NCI-H774 (cell line): ENCODE results near the gene BRIP1.
"Not testable (repeated sequence)": the region's sequence is repeated elsewhere in the genome, so short reads cannot be mapped to it uniquely, and the experiment has no call there.

ENCODE experiments used
- DNase-seq: peaks from one replicate; lab custom pipeline; 2025; lab: John Stamatoyannopoulos, UW

The BRIP1 gene

GRCh38 chr17:61863801-61864126 lies 436 bp upstream of the BRIP1 start:
- DNase-seq: no peak

DNA sequence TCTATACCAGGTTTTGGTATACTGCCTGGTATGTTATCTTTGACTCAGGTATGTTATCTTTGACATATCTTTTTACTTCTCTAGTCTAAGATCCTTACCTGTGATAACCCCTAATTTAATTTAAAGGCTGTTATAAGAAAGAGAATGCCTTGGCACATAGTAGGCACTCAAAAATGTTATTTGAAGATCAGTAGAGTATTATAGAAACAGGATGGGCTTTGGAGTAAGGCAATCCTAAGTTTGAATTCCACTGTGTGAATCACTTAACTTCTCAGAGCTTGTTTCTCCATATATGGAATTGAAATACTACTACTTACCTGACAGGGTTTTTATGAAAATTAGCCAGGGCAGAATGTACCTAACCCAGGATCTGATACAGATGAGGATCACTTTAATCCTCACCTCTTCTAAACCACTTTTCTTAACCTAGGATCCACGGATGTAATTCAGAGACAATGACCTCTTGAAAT lies 1.2 kb downstream of the BRIP1 start:
- no peak for DNase-seq

DNA sequence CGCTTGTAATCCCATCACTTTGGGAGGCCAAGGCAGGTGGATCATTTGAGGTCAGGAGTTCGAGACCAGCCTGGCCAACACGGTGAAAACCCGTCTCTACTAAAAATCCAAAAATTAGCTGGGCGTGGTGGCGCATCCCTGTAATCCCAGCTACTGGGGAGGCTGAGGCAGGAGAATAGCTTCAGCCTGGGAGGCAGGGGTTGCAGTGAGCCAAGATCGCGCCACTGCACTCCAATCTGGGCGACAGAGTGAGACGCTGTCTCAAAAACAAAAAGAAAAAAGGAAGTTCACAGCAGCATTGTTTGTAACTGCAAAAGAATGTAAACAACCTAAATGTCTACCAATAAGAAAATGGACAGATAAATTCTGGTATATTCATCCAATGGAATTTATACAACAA lies 2.9 kb downstream of the BRIP1 start:
- not testable (repeated sequence) for DNase-seq

DNA sequence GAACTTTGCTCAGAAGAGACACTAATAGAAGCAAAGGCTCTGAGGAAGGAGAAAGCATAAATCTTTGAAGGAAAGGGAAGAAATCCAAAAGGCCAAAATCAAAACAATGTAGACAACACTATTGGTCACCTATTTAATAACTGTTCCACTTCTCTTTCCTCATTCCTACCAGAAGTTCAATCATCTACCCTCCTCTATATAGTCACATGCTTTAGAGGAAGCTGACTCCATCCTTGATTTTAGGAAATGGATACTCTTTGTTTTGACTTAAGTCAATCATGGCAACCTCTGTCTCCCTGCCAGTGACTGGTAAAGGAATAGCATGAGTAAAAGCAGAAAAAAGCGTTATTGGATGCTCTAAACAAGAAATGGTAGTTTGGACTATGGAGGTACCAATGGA lies 7.3 kb downstream of the BRIP1 start:
- DNase-seq: no peak

- no peak for DNase-seq
Measured at GRCh38 chr17:61852857-61853256, 10.5 kb downstream of the BRIP1 start.

DNA sequence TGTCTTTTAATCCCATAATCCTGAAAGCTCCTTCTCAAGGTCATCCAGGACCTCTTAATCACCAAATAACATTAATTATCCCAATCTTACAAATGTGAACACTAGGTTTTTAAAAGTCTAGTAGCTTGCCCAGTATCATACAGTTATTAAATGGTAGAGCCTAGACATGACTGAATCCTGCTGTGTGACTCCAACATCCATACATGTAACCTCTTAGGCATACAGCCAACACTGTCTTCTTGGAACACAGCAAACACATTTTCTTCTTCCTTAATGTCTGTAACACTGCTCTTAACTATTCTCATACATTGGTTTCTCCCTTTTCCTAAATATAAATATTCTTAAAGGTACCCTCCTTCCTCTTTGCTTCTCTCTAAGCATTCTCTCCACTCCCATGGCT lies 13.7 kb downstream of the BRIP1 start:
- DNase-seq: no peak

GRCh38 chr17:61848896-61849295 lies 14.4 kb downstream of the BRIP1 start:
- no peak for DNase-seq

- no peak for DNase-seq
Measured at GRCh38 chr17:61848247-61848646, 15.1 kb downstream of the BRIP1 start.

GRCh38 chr17:61847659-61848058 lies 15.7 kb downstream of the BRIP1 start:
- no peak for DNase-seq

DNA sequence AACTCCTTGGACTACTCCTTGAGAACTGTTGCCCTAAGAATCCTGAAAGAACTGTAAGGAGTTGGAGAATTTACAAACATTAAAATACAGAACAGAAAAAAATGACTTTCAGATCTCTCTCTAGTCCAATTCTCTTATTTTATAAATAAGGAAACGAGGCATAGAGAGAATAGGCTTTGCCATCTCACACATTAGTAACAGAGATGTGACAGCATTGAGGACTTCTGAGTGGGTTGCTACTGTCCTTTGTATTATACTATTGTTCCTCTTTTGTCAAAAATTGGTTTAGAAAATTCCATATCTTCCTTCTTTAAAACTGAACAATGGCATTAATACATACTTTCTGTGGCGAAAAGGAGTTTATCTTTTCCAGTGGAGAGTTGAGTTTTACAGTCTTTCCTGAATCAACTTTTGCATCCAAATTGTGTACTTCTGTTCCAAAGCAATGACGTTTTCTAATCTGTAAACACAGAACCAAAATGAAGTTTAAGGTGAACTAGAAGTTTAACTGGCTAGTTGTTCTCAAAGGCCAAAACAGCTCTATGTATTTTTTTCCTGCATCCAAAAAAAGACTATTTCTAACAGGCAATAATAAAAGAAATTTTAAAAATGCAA lies 16.5 kb downstream of the BRIP1 start:
- DNase-seq: no peak

DNA sequence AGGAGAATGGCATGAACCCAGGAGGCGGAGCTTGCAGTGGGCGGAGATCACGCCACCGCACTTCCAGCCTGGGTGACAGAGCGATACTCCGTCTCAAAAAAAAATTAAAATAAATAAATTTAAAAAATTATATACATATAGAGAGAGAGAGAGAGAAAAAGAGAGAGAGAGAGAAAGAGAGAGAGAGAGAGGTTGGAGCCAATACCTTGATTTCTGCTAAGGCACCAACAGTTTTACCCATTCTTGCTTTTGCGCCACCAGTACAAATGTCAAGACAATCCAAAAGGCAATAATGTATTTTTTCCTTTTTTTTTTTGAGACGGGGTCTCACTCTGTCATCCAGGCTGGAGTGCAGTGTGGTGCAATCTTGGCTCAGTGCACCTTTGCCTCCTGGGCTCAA lies 17.2 kb downstream of the BRIP1 start:
- DNase-seq: no peak

GRCh38 chr17:61843435-61843834 lies 19.9 kb downstream of the BRIP1 start:
- no peak for DNase-seq

GRCh38 chr17:61842899-61843298 lies 20.4 kb downstream of the BRIP1 start:
- no peak for DNase-seq

- no peak for DNase-seq
Measured at GRCh38 chr17:61839300-61839786, 24.0 kb downstream of the BRIP1 start.

DNA sequence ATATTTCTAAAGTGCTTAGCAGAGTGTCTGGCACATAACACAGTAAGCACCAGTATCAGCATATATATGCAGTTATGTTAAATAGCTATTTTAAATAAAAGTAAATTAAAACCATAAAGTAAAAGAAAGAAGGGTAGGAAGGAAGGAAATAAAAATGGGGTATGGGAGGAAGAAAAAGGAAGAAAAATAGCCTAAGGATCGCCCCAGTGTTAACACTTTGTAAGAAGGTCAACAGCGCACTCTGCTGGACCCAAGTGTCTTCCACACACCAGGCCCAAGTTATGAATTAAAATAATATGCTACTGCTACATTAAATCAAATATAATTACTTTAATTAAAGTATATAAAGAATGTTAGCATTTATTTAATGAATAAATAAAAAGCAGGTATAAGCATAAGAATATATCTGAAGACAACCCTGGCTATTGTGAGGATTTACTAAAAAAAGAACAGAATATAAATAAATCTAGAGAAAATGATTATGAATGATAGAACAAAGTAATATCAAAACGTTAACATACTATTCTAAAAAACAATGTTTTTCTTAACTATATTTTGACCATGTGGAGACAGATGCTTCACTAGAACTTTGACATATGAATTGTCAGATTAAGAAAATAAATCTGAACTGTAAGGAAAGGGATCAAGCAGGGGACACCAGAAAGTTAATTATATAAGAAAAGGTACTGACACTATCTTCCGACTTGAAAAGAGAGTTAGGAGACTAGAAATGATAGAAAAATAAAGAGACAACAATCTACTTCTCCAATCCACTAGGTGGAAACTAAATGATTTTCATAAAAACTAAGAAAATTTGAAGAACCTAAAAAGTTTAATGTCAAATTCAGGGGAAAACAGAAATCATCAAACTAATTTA lies 25.9 kb downstream of the BRIP1 start:
- DNase-seq: peak; percentile 46

- no peak for DNase-seq
Measured at GRCh38 chr17:61836266-61837174, 26.8 kb downstream of the BRIP1 start.

DNA sequence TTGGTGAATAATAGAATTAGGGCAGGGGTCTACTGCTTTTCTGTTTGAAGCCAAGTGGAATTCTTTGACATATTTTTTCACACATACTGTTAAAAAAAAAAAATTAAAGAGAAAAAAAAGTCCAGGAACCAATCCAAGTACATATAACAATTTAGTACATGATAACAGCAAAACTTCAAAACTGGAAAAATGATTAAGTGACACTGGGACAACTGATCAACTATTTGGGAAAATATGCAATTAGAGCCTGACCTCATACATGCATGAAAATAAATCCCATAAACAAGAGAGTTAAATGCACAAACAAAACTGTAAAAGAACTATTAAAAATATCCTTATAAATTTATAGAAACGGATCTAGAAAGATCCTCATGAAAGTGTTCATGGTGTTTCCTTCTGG lies 27.7 kb downstream of the BRIP1 start:
- no peak for DNase-seq

- DNase-seq: no peak
Measured at GRCh38 chr17:61834610-61835009, 28.7 kb downstream of the BRIP1 start.

GRCh38 chr17:61833536-61834193 lies 29.7 kb downstream of the BRIP1 start:
- no peak for DNase-seq

DNA sequence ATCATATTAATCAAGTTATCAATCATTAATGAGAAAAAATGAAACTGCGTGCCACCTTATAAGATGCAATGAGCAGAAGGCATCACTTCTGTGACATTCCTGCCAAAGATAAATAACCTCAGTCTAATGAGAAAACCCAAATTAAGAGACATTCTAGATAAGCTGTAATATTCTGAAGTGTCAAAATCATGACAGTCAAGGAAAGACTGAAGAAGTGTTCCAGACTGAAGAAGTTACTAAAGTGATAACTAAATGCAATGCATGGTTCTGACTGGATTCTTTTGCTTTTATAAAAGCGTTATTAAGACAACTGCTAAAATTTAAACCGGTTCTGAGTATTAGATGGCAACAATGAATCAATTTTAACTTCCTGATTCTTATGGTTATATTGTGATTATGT lies 30.9 kb downstream of the BRIP1 start:
- DNase-seq: no peak

GRCh38 chr17:61831099-61831498 lies 32.2 kb downstream of the BRIP1 start:
- DNase-seq: no peak

- no peak for DNase-seq
Measured at GRCh38 chr17:61828694-61829093, 34.6 kb downstream of the BRIP1 start.
